ENCODE measurements around the gene CD300LD.
A peak's percentile ranks its signal among the peaks of the same experiment; 100 is the strongest.
"Not testable (repeated sequence)": the region's sequence is repeated elsewhere in the genome, so short reads cannot be mapped to it uniquely, and the experiment has no call there.

The CD300LD gene

DNA sequence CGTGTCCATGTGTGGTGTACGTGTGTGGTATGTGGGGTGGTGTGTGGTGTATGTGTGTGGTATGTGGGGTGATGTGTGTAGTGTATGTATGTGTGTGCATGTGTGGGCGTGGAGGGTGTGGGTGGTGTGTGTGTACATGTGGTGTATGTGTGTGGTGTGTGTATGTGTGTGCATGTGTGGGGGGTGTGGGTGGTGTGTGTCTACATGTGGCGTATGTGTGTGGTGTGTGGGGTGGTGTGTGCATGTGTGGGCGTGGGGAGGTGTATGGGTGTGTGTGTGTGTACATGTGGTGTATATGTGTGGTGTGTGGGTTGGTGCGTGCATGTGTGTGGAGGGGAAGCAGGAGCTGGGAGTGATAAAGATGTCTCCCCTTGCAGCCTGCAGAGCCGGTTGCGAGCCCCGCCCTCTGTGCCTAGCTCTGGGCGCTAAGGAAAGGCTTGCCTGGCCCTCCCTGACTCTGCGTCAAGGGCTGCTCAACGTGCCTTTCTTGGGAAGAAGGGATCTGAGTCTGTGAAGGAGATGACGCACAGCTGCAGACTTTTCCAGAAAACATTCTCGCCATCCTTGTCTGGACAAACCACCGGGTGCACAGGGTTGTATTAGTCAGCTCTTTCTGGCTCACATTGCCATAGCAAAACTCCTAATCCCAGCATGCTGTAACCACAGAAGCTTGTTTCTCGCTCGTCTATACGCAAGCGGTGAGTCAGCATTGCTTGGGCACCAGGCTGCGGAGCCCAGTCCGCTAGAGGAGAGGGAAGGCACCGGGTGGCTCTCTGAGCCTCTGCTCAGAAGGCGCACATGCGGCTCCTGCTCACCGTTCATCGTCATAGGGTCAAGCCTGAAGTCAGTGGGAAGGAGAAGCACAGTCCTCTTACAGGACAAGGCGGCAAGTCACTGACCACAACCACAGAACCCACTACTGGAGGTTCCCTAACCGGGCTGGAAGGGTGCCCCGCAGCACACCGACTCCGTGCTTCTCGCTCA is 22.8 kb downstream of the CD300LD start:
- DNase-seq: no peak

DNA sequence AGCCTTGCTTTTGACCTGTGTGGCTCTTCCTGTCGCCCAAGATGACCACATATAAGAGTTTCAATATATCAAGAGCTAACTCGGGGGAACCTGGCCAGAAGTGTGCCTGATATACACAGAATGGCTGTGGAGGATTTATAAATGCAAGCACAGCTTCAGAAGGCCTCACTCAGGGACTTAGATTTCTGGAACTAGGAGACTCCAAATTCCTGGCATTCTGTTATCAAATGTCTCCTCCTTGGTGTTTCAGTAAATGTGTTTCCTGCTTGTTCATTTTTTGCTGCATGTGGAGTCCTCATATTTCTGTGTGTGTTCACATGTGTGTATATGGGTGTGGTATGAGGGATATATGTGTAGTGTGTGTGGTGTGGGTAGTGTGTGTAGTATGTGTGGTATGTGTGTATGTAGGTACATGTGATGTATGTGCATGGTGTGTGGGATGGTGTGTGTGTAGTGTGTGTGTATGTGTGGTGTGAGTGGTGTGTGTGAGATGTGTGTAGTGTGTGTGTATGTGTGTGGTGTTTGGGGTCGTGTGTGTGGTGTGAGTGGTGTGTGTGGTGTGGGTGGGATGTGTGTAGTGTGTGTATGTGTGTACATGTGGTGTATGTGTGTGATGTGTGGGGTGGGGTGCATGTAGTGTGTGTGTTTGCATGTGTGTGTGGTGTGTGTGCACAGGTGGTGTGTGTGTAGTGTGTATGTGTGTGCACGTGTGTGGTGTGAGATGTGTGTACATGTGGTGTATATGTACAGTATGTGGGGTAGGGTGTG is 23.8 kb downstream of the CD300LD start:
- no peak for DNase-seq

DNA sequence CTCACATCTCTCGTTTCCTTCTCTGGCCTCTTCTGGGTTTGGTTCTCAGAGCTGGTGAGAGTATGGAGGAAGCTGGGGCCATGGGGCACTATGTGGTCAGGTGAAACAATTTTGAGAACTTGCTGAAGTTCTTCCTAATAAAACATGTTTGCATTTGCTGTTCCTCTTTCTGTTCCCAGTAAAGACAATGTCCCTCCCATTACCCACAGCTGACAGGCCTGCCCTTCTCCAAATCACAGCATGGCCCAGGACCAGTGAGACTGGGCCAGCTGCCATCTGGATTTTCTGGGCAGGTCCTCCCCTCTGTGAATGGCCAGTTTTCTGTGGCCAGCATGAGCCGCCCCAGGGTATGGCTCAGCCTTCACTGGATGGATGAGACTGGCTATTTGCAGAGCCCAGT is 24.7 kb downstream of the CD300LD start, which contains the start of gene CD300H:
Gene CD300H, minus strand, starts transcription at position 113 of the 400 bp plus-strand sequence.
- DNase-seq: no peak

DNA sequence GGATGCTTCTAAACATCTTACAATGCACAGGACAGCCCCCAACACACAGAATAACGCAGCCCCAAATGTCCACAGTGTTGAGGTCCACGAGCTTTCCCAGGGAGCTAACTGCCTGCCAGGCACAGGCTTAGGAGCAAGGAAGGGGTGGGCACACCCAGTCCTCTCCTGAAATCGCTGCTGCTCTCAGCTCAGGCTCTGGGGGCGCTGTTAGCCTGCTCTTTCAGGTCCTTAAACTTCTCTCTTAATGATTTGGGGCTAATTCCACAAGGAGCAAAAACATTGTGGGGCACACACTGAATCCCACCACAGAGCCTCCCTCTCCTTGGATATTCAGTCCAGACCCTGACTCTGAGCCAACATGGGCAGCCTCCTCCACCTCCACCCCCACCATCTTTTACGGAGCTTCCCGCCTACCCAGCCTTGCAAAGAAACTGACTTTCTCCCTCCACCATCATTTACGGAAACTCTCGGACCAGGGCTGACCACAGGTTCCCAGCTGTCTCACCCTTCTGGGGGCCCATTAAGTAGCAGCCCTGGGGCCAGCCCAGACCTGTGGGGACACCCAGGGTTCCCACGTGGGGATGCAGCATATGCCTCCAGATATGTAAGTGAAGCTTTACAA is 25.8 kb downstream of the CD300LD start:
- no peak for DNase-seq

DNA sequence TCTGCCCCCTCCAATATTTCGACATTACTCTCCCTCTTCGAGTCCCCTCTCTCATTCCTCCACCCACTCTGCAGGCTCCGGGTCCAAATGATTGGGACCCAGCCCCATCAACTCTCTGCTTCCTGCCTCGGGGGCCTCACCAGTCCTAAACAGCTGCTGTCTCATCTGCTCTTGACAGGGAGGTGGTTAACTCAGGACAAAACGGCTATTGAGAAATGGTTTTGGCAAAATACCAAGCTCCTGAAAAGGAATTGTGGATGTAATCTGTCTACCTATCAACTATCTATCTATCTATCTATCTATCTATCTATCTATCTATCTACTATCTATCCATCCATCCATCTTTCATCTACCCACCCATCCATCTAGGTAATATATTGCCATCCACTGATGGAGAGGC is 27.0 kb downstream of the CD300LD start:
- no peak for DNase-seq

DNA sequence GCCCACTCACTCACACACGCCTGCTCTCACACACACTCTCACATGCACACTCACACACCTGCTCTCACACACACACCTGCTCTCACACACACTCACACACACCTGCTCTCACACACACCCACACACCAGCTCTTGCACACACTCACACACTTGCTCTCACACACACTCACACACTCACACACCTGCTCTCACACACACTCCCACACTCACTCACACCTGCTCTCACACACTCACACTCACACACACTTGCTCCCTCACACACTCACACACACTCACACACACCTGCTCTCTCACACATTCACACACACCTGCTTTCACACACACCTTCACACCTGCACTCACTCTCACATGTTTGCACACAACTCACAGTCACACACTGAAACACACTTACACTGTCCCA is 28.7 kb downstream of the CD300LD start:
- no peak for DNase-seq

DNA sequence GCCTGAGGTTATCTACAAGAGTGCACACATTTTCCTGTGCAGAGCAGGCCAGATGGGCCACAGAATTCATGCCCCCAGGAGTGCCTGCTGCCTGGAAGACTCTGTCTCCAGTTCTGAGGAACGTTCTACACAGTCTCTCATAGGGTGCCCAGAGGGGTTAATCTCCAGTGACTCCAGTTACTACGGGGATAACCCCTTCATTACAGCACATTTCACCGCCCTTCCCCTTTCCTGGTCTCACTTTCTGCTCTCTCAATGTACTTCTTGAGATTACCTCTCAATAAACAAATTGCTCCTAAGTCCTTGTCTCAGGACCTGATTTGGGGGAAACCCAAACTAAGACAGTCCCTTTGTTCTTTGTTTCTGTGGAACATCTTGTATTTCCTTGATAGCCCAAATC is 30.5 kb downstream of the CD300LD start:
- no peak for DNase-seq

DNA sequence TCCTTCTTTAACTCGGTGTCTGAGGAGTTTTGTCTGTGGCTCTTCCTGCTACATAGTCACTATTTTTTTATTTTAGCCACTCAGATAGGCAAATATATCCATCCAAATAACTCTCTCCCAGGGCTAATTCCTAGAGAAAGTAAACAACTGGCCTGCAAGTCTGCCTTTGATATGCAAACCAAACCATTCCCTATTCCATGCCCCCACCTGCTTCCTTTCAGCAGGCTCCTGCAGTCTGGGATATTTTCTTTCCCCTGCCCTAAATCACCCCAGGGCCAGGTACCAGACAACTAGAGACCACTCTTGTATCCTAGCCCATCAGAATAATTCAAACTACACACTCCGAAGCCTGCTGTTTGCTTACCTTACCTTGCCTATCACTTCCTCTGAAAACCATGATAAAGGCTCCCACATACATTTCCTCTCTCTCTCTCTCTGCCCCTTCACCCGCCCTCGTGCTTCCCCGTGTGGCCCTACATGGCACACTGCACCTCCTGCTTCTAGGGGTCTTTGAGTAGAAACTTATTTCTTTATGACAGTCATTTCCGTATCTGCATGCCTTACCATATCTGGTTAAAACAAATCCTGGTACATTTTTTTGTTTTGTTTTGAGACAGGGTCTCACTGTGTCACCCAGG is 33.1 kb downstream of the CD300LD start:
- no peak for DNase-seq

DNA sequence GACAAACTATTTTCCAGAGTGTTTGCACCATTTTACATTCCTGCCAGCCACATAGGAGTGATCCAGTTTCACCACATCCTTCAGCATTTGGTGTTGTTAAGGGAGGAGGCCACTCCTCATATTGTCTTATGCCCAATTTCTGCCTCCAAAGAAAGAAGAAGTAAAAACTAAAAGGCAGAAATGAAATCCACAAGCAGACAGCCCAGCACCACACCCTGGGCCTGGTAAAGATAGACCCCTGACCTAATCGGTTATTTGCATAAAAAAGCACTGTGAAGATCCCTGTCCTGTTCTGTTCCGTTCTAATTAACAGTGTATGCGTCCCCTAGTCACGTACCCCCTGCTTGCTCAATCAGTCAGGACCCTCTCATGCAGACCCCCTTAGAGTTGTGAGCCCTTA is 33.7 kb downstream of the CD300LD start:
- not testable (repeated sequence) for DNase-seq

DNA sequence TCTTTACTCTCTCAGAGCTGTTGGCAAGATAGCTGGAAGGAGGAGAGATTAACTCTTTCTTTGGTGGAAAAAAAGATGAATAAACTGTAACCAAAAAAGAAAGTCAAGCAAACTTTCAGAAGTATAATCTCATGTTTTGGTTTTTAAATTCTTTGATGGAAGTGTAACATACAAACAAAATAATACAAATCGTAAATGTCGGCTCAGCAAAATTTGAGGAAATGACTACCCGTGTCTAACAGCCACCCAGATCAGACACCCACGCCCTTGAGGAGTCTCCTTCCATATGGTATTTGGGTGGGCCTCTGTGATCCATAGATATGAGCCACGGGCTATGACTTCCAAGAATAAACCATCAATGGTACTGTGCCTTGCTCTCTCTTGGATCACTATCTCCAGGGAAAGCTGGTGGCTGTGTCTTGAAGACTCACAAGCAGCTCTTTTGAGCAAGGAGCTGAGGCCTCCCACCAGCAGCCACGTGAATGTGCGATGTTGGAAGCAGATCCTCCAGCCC is 36.6 kb downstream of the CD300LD start:
- no peak for DNase-seq

DNA sequence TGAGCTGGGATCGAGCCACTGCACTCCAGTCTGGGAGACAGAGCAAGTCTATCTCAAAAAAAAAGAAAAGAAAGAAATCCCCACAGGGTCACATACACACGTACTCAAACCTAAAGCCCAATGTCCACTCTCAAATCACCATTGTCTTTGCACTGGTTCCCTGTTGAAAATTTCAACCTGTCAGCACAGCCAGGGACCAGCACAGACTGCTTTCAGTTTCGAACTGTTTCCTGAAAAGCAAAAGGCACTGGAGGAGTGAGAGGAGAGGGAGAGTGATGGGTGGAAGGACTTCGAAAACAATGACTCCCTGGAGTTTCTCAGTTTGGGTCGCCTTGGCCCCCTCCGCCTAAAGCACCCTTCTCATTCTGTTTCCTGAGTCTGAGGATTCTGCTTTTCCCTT is 37.2 kb downstream of the CD300LD start:
- DNase-seq: no peak

DNA sequence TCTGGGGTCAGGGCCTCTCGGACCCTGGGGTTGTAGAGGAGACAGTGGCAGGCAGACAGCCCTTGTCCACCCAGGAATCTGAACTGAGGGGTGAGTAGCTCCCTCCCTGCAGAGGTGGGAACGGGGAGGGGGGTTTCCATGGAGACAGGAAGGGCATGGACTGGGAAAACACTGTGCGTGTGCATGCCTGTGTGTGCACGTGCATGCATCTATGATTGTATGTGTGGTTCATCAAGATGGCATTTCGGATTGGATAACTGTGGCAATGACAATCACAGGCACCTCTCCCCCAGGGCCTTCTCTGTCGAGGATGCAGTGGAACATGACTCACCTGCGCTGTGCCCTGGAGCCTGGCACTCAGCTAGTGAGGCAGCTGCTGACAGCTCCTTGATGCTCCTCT is 40.0 kb downstream of the CD300LD start:
- DNase-seq: peak; percentile 33

DNA sequence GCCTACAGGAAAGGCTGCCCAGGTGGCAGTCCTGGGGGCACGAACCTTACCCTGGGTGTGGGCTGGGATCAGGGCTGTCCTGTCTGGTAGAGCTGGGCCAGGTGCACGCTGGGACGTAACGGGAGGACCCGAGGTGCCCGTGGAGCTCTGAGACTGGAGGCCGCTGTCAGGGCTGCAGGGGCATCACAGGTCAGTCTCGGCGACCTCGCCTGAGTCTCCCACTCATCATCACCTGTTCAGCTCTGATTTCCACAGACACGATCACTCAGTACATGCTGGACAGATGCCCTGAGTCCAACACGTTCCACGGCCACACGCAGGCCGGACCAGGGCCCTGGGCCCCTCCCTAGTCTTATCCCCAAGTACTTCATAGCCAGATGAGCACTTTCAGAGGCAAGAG is 41.5 kb downstream of the CD300LD start:
- no peak for DNase-seq

DNA sequence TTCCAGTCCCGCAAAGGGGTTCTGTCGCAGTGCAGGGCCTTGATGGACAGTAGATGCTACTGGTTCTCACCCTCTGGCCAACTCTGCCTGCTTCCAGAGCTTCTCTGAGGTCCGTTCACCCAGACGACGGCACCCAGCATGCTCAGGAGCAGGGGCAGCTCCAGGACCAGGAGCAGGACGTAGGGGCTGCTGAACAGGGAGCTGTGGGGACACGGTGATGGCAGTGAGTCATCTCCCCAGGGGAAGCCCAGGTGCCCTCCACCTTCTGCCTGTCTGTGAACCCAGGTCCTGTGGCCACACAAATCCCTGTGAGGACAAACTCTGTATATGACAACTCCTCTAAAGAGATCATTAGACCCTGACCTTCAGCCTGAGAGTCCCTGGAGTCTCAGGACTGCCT is 42.7 kb downstream of the CD300LD start:
- DNase-seq: no peak

DNA sequence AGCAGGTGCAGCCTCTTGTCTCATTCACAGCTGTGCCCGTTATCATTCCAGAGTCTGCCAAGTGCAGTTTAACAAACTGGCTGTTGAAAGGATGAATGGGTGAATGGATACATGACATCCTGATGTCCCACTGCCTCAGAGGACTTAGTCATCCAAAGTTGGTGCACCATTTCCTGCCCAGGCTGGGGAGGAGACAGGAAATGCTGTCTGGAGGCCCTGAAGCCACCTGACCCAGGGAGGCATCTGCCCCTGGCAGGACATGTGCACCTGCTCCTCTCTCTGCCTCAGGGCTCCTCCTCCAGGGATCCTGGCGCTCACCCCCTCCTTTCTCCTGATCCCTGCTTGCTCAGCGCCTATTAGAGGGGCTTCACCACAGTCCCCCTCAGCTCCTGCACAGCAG is 44.3 kb downstream of the CD300LD start:
- peak; percentile 43 for DNase-seq

DNA sequence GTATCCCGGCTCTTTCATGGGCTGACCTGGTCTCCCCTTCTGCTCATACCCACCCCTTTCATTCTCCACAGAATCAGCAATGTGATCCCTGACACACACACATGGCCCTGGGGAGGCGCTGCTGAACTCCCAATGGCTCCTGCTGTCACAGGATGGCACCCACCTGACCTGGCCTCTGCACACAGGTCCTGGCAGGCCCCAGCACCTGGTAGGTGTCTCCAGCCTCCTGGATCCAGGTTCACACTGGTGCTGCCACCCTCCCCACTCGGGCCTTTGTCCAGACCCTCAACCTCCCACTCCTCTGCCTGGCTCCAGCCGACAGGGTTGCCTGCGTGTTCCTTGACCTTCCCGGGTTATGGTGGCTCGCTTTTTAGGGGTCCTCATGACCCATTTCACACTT is 44.8 kb downstream of the CD300LD start:
- DNase-seq: no peak

DNA sequence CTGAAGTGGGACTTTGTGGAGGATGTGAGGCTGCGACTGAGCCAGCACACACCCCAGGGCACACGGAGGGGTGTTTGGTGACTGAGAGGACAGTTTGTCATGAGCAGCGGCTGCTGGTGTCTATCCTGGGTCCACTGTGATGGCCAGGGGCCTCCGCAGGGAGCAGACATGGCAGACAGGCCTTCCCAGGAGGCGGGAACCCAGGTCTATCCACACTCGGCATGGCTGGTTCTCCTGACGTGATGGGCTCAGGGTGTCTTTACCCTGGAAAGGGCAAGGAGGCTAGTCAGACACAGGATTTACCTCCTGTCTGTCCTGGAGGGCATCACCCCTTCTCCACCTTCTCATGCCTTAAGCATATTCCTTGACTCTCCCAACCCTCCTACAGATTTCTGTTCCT is 45.5 kb downstream of the CD300LD start:
- DNase-seq: no peak

DNA sequence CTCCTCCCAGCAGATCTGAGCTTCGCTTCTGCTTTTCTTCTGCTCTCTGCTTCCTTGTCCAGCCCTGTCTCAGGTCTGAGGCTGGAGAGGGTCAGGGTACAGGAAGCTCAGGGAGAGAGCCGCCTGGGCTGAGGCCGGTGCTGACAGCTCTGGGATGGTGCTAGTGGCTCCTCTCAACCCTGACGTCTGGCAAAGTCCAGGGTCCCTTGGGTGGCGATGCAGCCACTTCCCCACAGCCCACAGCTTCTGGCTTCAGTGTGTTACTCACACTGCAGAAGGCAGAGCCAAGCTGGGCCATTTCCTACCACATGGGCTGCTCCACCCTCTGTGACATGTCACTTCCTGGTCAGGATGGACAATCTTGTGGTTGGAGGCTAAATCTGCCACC is 46.2 kb downstream of the CD300LD start, which contains the start of gene CD300C:
Gene CD300C, minus strand, starts transcription at position 273 of the 388 bp plus-strand sequence. CDS start 333 bp downstream, outside the sequence.
- DNase-seq: no peak

DNA sequence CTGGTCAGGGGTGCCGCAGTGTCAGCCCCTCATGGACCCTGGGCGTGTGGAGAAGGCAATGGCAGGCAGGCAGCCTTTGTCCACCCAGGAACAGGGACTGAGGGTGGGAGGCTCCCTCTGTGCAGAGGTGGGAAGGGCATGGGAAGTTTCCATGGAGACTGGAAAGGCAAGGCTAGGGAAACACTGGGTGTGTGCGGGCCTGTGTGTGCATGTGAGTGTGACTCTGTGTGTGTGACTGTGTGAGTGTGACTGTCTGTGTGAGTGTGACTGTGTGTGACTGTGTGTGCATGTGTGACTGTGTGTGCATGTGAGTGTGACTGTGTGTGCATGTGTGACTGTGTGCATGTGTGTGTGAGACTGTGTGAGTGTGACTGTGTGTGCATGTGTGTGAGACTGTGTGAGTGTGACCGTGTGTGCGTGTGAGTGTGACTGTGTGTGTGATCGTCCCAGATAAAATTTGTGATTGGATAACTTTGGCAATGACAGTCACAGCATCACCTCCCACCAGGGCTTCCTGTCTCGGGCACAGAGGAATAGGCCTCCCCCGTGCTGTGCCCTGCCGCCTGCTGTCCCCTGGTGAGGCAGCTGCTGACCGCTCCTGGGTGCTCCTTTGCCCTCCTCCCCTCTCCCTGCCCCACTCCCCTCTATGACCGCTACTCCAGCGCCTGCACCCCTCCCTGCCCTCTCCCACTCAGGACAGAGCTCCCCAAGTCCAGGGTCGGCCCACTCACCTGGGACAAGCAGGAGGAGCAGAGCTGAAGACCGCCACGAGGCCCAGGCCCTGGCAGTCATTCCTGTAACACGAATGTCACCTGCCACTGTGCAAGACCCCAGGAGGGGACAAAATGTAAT is 46.9 kb downstream of the CD300LD start:
- no peak for DNase-seq

DNA sequence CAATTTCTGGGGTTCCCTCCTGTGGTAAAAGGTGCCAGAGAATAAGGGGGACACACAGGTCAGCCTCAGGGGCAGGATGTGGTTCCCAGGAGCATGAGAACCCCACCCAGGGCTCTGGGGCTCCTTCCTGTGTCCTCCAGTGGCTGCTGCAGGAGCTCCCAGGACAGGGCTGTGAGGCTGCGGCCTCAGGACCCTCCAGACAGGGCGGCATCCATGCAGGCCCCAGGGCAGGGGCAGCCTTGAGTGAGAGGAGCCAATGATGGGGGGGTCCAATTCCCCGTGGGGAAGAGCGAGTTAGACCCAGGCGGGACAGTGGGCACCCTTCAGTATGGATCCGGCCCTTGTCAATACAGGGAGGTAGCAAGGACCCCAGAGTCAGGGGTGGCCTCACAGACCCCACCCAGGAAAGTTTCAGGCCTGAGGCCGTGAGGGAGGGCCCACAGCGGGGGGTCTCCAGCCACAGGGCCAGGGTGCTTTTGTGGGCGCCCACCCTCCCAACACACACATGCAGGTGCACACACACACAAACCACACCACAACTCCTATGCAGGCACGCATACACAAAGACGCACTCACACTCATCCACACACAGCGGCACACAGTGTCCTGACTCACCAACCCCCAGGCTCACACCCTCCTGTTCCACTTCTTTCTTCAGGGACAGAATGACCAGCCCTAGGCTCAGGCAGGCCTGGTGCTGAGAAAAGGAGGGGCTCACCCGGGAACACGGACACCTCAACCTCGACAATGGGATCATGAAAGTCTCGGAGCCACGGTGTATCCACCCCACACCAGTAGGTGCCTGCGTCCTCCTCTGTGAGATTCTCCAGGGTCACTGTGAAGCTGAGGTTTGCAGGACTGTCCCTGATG is 48.0 kb downstream of the CD300LD start:
- no peak for DNase-seq

DNA sequence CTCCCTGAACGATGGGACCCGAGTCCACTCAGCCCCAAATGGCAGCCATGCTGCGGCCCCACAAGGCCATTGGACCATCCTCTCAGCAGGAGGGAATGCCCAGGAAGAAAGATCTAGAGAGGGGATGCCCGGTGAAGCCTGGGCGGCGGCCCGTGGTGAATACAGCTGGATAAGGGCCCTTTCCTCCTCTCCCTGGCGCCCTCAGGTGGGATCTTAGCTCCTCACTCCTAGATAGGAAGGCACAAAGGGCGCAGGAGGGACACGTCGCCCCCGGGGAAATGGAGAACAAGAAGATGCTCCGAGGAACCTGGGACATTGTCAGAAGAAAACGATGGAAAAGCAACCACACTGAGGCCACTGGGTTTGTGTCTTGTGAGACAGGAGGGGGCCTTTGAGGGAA is 48.7 kb downstream of the CD300LD start:
- DNase-seq: no peak

All from 8988T (cell line).